Measurements from ENCODE around the gene PURB.

PURB gene

GRCh38 chr7:44912775-44913347 lies 27.5 kb upstream of the PURB start:
- Histone ChIP-seq H3K27me3 (ENCODE audit: insufficient read depth, low read length) (no peaks in the 10 kb centered on the region), H3K79me2 (ENCODE audit: control insufficient read depth, insufficient read depth, low read length, unreplicated experiment) (no peaks in the 10 kb centered on the region), H3K4me3 (ENCODE audit: low read depth, low read length) (no peak overlapping the region), H2AFZ (ENCODE audit: low read length, unreplicated experiment) (no peak overlapping the region), H3K27ac (ENCODE audit: low read depth, low read length) (no peak overlapping the region), H3K36me3 (ENCODE audit: insufficient read depth, low read length) (no peaks in the 10 kb centered on the region), H3K4me1 (ENCODE audit: control insufficient read depth, insufficient read depth, low read length, unreplicated experiment) (no peaks in the 10 kb centered on the region)

- Histone ChIP-seq H3K27me3 (ENCODE audit: insufficient read depth, low read length) (no peaks in the 10 kb centered on the region), H3K79me2 (ENCODE audit: control insufficient read depth, insufficient read depth, low read length, unreplicated experiment) (no peaks in the 10 kb centered on the region), H3K4me3 (ENCODE audit: low read depth, low read length) (no peak overlapping the region), H3K27ac (ENCODE audit: low read depth, low read length) (no peak overlapping the region), H3K36me3 (ENCODE audit: insufficient read depth, low read length) (no peaks in the 10 kb centered on the region), H3K4me1 (ENCODE audit: control insufficient read depth, insufficient read depth, low read length, unreplicated experiment) (no peaks in the 10 kb centered on the region), H2AFZ (ENCODE audit: low read length, unreplicated experiment) (peak overlapping the region; percentile 8)
These were observed 26.6 kb upstream of the PURB start for GRCh38 chr7:44911911-44912310.

GRCh38 chr7:44909596-44910389 lies 24.5 kb upstream of the PURB start:
- H3K36me3 ChIP-seq (ENCODE audit: insufficient read depth, low read length), result no peaks in the 10 kb centered on the region
- H3K4me3 ChIP-seq (ENCODE audit: low read depth, low read length), result no peak overlapping the region

GRCh38 chr7:44906965-44907364 lies 21.6 kb upstream of the PURB start:
- no peaks in the 10 kb centered on the region for H3K27me3 ChIP-seq (ENCODE audit: insufficient read depth, low read length)
- no peaks in the 10 kb centered on the region for H3K4me1 ChIP-seq (ENCODE audit: control insufficient read depth, insufficient read depth, low read length, unreplicated experiment)
- H3K79me2 ChIP-seq (ENCODE audit: control insufficient read depth, insufficient read depth, low read length, unreplicated experiment), result no peaks in the 10 kb centered on the region
- H3K27ac ChIP-seq (ENCODE audit: low read depth, low read length), result no peak overlapping the region
- no peak overlapping the region for H3K4me3 ChIP-seq (ENCODE audit: low read depth, low read length)
- no peak overlapping the region for H2AFZ ChIP-seq (ENCODE audit: low read length, unreplicated experiment)
- H3K36me3 ChIP-seq (ENCODE audit: insufficient read depth, low read length), result no peaks in the 10 kb centered on the region

More at GRCh38 chr7:44909596-44910389, 24.5 kb upstream of the PURB start:
- Histone ChIP-seq H2AFZ (ENCODE audit: low read length, unreplicated experiment) (no peak overlapping the region), H3K27ac (ENCODE audit: low read depth, low read length) (no peak overlapping the region), H3K4me1 (ENCODE audit: control insufficient read depth, insufficient read depth, low read length, unreplicated experiment) (no peaks in the 10 kb centered on the region), H3K27me3 (ENCODE audit: insufficient read depth, low read length) (no peaks in the 10 kb centered on the region), H3K79me2 (ENCODE audit: control insufficient read depth, insufficient read depth, low read length, unreplicated experiment) (no peaks in the 10 kb centered on the region)

- Histone ChIP-seq H3K4me3 (ENCODE audit: low read depth, low read length) (no peak overlapping the region), H3K27me3 (ENCODE audit: insufficient read depth, low read length) (no peaks in the 10 kb centered on the region), H3K79me2 (ENCODE audit: control insufficient read depth, insufficient read depth, low read length, unreplicated experiment) (no peaks in the 10 kb centered on the region), H3K36me3 (ENCODE audit: insufficient read depth, low read length) (no peaks in the 10 kb centered on the region), H3K4me1 (ENCODE audit: control insufficient read depth, insufficient read depth, low read length, unreplicated experiment) (no peaks in the 10 kb centered on the region), H2AFZ (ENCODE audit: low read length, unreplicated experiment) (no peak overlapping the region), H3K27ac (ENCODE audit: low read depth, low read length) (no peak overlapping the region)
These were observed 19.8 kb upstream of the PURB start for GRCh38 chr7:44905002-44905635.

- H3K27ac ChIP-seq (ENCODE audit: low read depth, low read length), result no peak overlapping the region
- no peaks in the 10 kb centered on the region for H3K79me2 ChIP-seq (ENCODE audit: control insufficient read depth, insufficient read depth, low read length, unreplicated experiment)
- no peak overlapping the region for H2AFZ ChIP-seq (ENCODE audit: low read length, unreplicated experiment)
- no peak overlapping the region for H3K4me3 ChIP-seq (ENCODE audit: low read depth, low read length)
- H3K27me3 ChIP-seq (ENCODE audit: insufficient read depth, low read length), result no peaks in the 10 kb centered on the region
- no peaks in the 10 kb centered on the region for H3K4me1 ChIP-seq (ENCODE audit: control insufficient read depth, insufficient read depth, low read length, unreplicated experiment)
- H3K36me3 ChIP-seq (ENCODE audit: insufficient read depth, low read length), result no peaks in the 10 kb centered on the region
These were observed 14.1 kb upstream of the PURB start for GRCh38 chr7:44899443-44899842.

GRCh38 chr7:44898039-44898438 lies 12.7 kb upstream of the PURB start:
- Histone ChIP-seq H3K4me1 (ENCODE audit: control insufficient read depth, insufficient read depth, low read length, unreplicated experiment) (no peaks in the 10 kb centered on the region), H2AFZ (ENCODE audit: low read length, unreplicated experiment) (no peak overlapping the region), H3K27ac (ENCODE audit: low read depth, low read length) (no peak overlapping the region)

GRCh38 chr7:44897309-44897708 lies 12.0 kb upstream of the PURB start:
- no peaks in the 10 kb centered on the region for H3K79me2 ChIP-seq (ENCODE audit: control insufficient read depth, insufficient read depth, low read length, unreplicated experiment)
- no peaks in the 10 kb centered on the region for H3K27me3 ChIP-seq (ENCODE audit: insufficient read depth, low read length)
- H3K4me3 ChIP-seq (ENCODE audit: low read depth, low read length), result no peak overlapping the region
- no peaks in the 10 kb centered on the region for H3K4me1 ChIP-seq (ENCODE audit: control insufficient read depth, insufficient read depth, low read length, unreplicated experiment)
- no peaks in the 10 kb centered on the region for H3K36me3 ChIP-seq (ENCODE audit: insufficient read depth, low read length)
- H3K27ac ChIP-seq (ENCODE audit: low read depth, low read length), result no peak overlapping the region
- no peak overlapping the region for H2AFZ ChIP-seq (ENCODE audit: low read length, unreplicated experiment)

More at GRCh38 chr7:44898039-44898438, 12.7 kb upstream of the PURB start:
- no peaks in the 10 kb centered on the region for H3K79me2 ChIP-seq (ENCODE audit: control insufficient read depth, insufficient read depth, low read length, unreplicated experiment)
- no peaks in the 10 kb centered on the region for H3K27me3 ChIP-seq (ENCODE audit: insufficient read depth, low read length)
- H3K4me3 ChIP-seq (ENCODE audit: low read depth, low read length), result no peak overlapping the region
- H3K36me3 ChIP-seq (ENCODE audit: insufficient read depth, low read length), result no peaks in the 10 kb centered on the region

GRCh38 chr7:44894888-44895580 lies 9.7 kb upstream of the PURB start:
- Histone ChIP-seq H3K27ac (ENCODE audit: low read depth, low read length) (no peak overlapping the region), H3K4me1 (ENCODE audit: control insufficient read depth, insufficient read depth, low read length, unreplicated experiment) (no peaks in the 10 kb centered on the region), H3K4me3 (ENCODE audit: low read depth, low read length) (no peak overlapping the region), H3K36me3 (ENCODE audit: insufficient read depth, low read length) (no peaks in the 10 kb centered on the region), H2AFZ (ENCODE audit: low read length, unreplicated experiment) (no peak overlapping the region), H3K79me2 (ENCODE audit: control insufficient read depth, insufficient read depth, low read length, unreplicated experiment) (no peaks in the 10 kb centered on the region), H3K27me3 (ENCODE audit: insufficient read depth, low read length) (no peaks in the 10 kb centered on the region)

GRCh38 chr7:44893710-44894234 lies 8.4 kb upstream of the PURB start:
- Histone ChIP-seq H3K27ac (ENCODE audit: low read depth, low read length) (no peak overlapping the region), H3K36me3 (ENCODE audit: insufficient read depth, low read length) (no peaks in the 10 kb centered on the region), H3K27me3 (ENCODE audit: insufficient read depth, low read length) (no peaks in the 10 kb centered on the region), H2AFZ (ENCODE audit: low read length, unreplicated experiment) (no peak overlapping the region), H3K4me1 (ENCODE audit: control insufficient read depth, insufficient read depth, low read length, unreplicated experiment) (no peaks in the 10 kb centered on the region), H3K79me2 (ENCODE audit: control insufficient read depth, insufficient read depth, low read length, unreplicated experiment) (no peaks in the 10 kb centered on the region), H3K4me3 (ENCODE audit: low read depth, low read length) (no peak overlapping the region)

All from ACC112 (cell line).